Activated T-helper 2 cell treated with anti-CD3 and anti-CD28 coated beads, Interferon-gamma antibody, Interleukin-2, Interleukin-4, amounts not matched to agents 10 μg/mL and 5 μg/mL and 100 μg/mL, durations not matched to agents 14 hours and 24 hours and 36 hours (primary cell): ENCODE results near the gene PLD5. TPM values are rescaled to one million over a fixed set of nuclear protein-coding genes. Genes with fewer than 3 reads are reported as not detected.

ENCODE experiments used
- DNase-seq: peaks from one replicate; pipeline ENCODE4 v3.0.0; 2021; ENCODE audit warnings: low spot score
- H3K27ac Mint-ChIP-seq: one replicate; pipeline ENCODE4 v1.8.0; 2021; ENCODE audit warnings: mixed read lengths
- H3K27me3 Mint-ChIP-seq: one replicate; pipeline ENCODE4 v1.8.0; 2021; ENCODE audit warnings: low read depth, mixed read lengths
- H3K36me3 Mint-ChIP-seq: one replicate; pipeline ENCODE4 v1.8.0; 2021; ENCODE audit warnings: low read depth, mixed read lengths
- H3K4me1 Mint-ChIP-seq: one replicate; pipeline ENCODE4 v1.8.0; 2021; ENCODE audit warnings: low read depth, mixed read lengths
- H3K4me3 Mint-ChIP-seq: one replicate; pipeline ENCODE4 v1.8.0; 2021; ENCODE audit warnings: low read depth, mild to moderate bottlenecking, moderate library complexity, mixed read lengths
- H3K9me3 Mint-ChIP-seq: one replicate; pipeline ENCODE4 v1.8.0; 2021; ENCODE audit warnings: mixed read lengths
- intact Hi-C: fragments of 100-400 bp; cut with micrococcal nuclease; formaldehyde crosslinking; loops from one replicate; pipeline ENCODE4 v1.15.1; 2023
- total RNA-seq: library from RNA; stranded (reverse); gene quantifications from 2 replicates; pipeline ENCODE4 v1.2.3, GENCODE V29; 2022

Gene PLD5
- total RNA-seq, 1 donor from 2014 or later, result not detected

DNA sequence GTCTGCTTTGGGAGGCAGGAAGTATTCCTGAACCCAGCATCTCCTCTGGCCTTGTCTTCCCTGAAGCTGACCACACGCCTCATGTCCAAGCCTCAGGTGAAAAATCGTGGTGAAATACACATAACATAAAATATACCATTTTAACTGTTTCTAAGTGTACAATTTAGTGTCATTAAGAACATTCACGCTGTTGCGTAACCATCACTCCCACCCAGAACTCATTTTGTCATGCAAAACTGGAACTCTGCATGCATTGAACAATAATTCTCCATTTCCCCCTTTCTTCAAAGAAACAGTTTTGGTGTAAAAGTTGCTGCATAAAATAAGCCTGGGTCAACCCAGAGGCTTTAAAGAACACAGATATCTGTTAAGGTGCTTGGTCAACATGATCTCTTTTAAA is 93.5 kb downstream of the PLD5 start:
- no peak for DNase-seq
- intact Hi-C loops, result no loop called here
- Mint-ChIP-seq H3K27me3 (no peaks in the 10 kb centered on the region), H3K27ac (no peak overlapping the region), H3K4me3 (no peak overlapping the region), H3K36me3 (no peaks in the 10 kb centered on the region), H3K4me1 (no peaks in the 10 kb centered on the region), H3K9me3 (no peaks in the 10 kb centered on the region)

DNA sequence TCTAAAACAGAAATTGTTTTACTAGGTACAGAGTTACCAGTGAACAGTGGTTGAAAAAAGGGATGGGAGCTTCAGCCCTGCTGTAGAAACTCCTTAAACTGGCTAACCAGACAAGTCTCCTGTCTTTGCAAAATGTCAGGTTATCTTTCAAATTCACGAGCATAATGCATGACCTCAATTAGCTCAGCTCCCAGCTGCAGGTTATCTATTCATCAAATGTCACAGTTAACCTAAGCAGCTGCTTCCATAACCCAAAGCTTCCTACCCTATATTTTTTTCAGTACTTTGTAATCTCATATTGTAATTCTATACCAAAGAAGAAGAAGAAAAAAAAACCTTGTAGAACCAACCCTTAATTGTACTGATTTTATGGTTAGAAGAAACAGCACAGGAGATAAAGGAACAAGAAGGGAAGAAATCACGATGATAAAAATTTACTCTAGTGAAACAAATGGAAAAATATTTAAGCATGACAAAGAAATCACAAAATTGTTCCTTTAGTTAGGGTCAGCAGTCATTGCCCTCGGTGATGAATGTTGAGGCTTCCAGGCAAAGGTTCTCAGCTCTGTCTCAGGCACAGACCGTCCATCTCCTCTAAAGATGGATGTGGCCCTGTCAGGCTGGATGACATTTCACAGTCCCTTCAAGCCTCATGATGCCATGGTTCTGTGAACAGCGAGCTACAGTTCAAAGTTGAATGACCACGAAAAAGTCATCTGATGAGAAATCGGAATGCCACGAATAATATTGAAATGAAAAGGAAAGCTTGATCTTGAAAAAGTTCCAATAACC is 95.9 kb downstream of the PLD5 start:
- H3K4me3 Mint-ChIP-seq, result no peak overlapping the region
- no peaks in the 10 kb centered on the region for H3K9me3 Mint-ChIP-seq
- no peaks in the 10 kb centered on the region for H3K4me1 Mint-ChIP-seq
- intact Hi-C loops, result no loop called here
- no peaks in the 10 kb centered on the region for H3K36me3 Mint-ChIP-seq
- no peak for DNase-seq
- no peak overlapping the region for H3K27ac Mint-ChIP-seq
- no peaks in the 10 kb centered on the region for H3K27me3 Mint-ChIP-seq

DNA sequence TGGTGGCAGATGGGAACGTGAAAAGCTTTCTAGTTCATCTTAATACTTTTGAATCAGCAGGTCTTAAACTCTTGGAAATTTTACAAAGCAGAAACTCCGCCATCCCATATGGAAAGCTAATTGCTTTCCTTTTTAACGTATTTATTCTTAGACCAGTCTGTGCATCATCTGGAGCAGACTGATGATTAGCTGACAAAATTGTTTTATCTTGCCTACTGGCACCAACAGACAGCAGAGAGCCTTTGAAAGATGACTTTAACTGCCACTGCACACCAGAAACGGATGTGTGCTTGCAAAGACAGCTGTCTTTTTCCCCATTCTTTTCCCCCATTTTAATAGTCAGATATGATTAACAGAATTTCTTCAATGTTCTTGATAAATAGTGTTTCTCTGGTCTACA is 97.0 kb downstream of the PLD5 start:
- Mint-ChIP-seq H3K4me1 (no peaks in the 10 kb centered on the region), H3K27me3 (no peaks in the 10 kb centered on the region), H3K36me3 (no peaks in the 10 kb centered on the region), H3K9me3 (no peaks in the 10 kb centered on the region), H3K4me3 (no peak overlapping the region), H3K27ac (no peak overlapping the region)
- DNase-seq, result no peak
- intact Hi-C loops, result no loop called here

DNA sequence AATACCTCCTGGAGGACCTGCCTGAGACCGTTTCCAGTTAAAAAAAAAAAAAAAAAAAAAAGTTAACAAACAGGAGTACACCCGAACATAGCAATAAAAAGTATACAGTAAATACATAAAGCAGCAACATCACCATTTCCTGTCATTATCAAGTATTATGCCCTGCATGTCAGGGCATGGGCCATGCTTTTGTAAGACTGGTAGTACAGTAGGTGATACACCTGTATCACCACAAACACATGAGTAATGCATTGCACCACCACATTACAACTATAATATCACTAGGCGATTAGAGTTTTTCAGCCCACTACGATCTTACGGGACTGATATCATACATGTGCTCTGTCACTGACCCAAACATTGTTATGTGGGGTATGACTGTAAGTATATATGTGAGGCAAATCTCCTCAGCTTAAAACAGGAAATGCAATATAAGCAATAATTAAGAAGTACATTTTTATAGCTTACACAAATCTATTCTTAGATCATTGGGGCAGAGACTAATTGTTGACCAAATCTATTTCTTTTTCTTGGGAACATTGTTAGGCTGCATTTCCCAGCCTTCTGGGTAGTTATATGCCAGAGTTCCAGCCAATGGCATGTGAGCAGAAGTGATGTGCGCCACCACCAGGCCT is 98.1 kb downstream of the PLD5 start:
- no peaks in the 10 kb centered on the region for H3K27me3 Mint-ChIP-seq
- intact Hi-C loops, result no loop called here
- no peaks in the 10 kb centered on the region for H3K36me3 Mint-ChIP-seq
- no peak for DNase-seq
- H3K4me3 Mint-ChIP-seq, result no peak overlapping the region
- no peak overlapping the region for H3K27ac Mint-ChIP-seq
- H3K4me1 Mint-ChIP-seq, result no peaks in the 10 kb centered on the region
- no peaks in the 10 kb centered on the region for H3K9me3 Mint-ChIP-seq

DNA sequence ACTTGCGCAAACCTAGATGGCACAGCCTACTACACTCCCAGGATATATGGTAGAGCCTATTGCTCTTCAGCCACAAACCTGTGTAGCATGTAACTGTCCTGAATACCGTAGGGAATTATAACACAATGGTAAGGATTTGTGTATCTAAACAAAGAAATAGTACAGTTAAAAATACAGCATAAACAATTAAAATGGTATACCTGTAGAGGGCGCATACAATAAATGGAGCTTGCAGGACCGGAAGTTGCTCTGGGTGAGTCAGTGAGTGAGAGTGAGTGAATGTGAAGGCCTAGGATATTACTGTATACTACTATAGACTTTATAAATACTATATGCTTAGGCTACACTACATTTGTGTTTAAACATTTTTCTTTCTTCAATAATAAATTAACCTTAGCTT is 99.3 kb downstream of the PLD5 start:
- no peaks in the 10 kb centered on the region for H3K36me3 Mint-ChIP-seq
- no peaks in the 10 kb centered on the region for H3K27me3 Mint-ChIP-seq
- H3K4me3 Mint-ChIP-seq, result no peak overlapping the region
- DNase-seq, result no peak
- no peak overlapping the region for H3K27ac Mint-ChIP-seq
- intact Hi-C loops, result no loop called here
- no peaks in the 10 kb centered on the region for H3K9me3 Mint-ChIP-seq
- H3K4me1 Mint-ChIP-seq, result no peaks in the 10 kb centered on the region

DNA sequence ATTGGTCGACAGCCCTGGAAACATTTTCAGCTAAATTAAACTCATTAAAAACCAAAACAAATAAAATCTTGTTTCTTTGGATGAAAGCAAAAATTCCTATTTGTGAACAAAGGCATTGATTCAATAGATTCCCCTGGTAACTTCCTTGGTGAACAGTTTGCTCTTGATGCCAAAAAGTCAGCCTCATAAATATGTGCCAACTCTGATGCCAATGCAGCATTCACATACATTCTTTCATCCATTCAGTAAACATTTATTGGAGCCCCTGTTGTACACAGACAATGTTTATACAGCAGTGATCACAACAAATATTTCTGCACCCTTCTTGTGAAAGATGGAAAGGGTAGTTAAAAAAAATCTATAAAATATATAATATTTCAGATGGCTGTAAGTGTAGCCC is 107.8 kb downstream of the PLD5 start:
- no peaks in the 10 kb centered on the region for H3K27me3 Mint-ChIP-seq
- H3K4me1 Mint-ChIP-seq, result no peaks in the 10 kb centered on the region
- H3K36me3 Mint-ChIP-seq, result no peaks in the 10 kb centered on the region
- DNase-seq, result no peak
- intact Hi-C loops, result no loop called here
- no peaks in the 10 kb centered on the region for H3K9me3 Mint-ChIP-seq
- H3K4me3 Mint-ChIP-seq, result no peak overlapping the region
- no peak overlapping the region for H3K27ac Mint-ChIP-seq

DNA sequence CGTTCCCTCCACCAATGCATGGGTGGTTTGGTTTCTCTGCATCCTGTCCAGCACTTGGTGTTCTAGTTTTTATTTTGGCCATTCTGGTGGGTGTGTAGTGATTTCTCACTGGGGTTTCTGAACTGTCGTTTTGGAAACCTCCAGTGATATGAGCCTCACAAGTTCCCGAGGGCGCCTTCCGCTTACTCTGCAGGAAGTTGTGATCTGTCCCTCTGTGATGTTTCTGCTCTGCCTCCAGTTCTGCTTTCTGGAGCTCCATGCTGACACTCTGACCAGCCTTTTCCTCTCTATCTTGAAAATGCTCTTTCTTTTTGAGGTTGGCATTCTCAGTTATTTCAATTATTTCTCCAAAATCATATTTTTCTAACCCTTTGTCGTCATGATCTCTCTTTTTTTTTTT is 111.6 kb downstream of the PLD5 start:
- no peak for DNase-seq
- Mint-ChIP-seq H3K27ac (no peak overlapping the region), H3K36me3 (no peaks in the 10 kb centered on the region), H3K4me3 (no peak overlapping the region), H3K9me3 (no peaks in the 10 kb centered on the region), H3K27me3 (no peaks in the 10 kb centered on the region), H3K4me1 (no peaks in the 10 kb centered on the region)
- intact Hi-C loops, result no loop called here

DNA sequence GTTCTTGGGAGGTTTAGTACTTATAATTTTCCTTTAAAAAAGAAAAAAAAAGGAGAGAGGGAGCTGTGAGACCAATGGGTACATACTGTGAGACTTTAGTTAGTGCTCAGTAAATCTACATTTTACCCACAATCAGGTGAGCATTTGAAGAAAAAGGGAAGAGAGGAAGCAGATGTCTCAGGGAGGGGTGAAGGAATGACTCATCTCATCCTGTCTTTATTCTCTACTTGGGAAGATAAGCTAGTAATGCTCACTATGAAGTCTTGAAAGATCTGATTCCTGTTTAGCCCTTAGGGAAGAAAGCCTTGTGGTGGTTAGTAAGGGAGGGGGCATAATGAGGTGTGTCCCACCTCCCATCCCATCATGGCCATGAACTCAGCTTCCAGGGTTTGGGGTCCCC is 112.6 kb downstream of the PLD5 start:
- intact Hi-C loops, result no loop called here
- no peak overlapping the region for H3K27ac Mint-ChIP-seq
- no peaks in the 10 kb centered on the region for H3K4me1 Mint-ChIP-seq
- no peak overlapping the region for H3K4me3 Mint-ChIP-seq
- H3K27me3 Mint-ChIP-seq, result no peaks in the 10 kb centered on the region
- DNase-seq, result no peak
- no peaks in the 10 kb centered on the region for H3K36me3 Mint-ChIP-seq
- H3K9me3 Mint-ChIP-seq, result no peaks in the 10 kb centered on the region

DNA sequence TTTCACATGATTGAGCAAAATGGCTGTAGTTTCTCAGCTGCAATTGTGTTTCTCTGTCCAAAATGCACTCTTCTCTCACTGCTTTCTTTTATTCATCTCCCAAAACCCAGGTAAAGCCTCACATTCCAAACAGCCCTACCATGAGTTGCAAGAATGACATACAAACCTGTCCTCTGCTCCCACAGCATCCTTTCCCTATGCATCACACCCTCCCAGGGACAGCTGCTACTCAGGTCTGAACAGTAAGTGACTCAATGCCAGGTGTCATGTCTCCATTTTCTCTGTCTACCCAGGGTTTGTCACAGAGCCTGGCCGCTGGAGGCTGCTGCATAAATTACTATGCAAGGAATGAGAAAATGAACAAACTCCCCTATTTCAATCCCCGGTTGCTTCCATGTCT is 118.5 kb downstream of the PLD5 start:
- Mint-ChIP-seq H3K27ac (no peak overlapping the region), H3K4me3 (no peak overlapping the region), H3K36me3 (no peaks in the 10 kb centered on the region), H3K27me3 (no peaks in the 10 kb centered on the region), H3K4me1 (no peaks in the 10 kb centered on the region), H3K9me3 (no peaks in the 10 kb centered on the region)
- intact Hi-C loops, result no loop called here
- DNase-seq, result no peak

DNA sequence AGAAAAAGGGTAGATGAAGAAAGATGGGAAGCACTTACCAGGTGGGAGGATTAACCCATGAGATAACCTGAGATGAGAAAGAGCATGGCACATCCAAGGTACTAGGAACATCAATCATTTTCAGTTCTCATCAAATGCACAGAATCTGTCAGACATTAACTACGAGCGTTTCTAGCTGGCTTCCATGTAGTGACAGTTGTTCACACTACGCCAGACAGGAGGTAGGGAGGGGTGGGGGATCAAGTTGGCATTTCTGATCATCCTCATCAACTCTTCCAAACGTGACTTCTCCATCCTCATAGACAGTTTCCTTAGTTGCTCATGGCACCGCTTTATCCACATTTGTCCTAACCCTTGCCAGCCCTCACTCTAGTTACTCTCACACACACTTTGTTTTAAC is 120.2 kb downstream of the PLD5 start:
- Mint-ChIP-seq H3K36me3 (no peaks in the 10 kb centered on the region), H3K4me3 (no peak overlapping the region), H3K27ac (no peak overlapping the region), H3K27me3 (no peaks in the 10 kb centered on the region), H3K9me3 (no peaks in the 10 kb centered on the region), H3K4me1 (no peaks in the 10 kb centered on the region)
- intact Hi-C loops, result no loop called here
- no peak for DNase-seq

DNA sequence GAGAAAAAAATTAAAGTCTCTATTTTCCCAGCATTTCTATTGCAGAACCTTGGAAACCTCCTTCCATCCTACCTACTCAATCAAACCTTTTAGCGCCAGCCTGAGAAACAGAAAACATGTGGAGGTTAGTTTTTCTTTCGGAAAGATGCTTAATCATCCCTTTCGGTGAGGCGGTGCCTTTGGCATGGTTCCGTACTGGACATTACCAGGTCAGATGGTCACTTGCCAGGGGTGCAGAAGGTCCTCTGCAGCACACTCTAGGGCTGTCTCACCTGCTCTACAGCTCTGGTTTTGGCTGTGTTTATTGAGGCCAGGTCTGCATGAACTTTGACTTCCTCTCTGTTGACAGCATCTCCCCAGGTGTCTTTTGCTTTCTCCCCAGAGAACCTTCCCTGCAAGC is 121.5 kb downstream of the PLD5 start:
- no peaks in the 10 kb centered on the region for H3K4me1 Mint-ChIP-seq
- no peak for DNase-seq
- intact Hi-C loops, result no loop called here
- H3K4me3 Mint-ChIP-seq, result no peak overlapping the region
- H3K27me3 Mint-ChIP-seq, result no peaks in the 10 kb centered on the region
- H3K9me3 Mint-ChIP-seq, result no peaks in the 10 kb centered on the region
- H3K27ac Mint-ChIP-seq, result no peak overlapping the region
- no peaks in the 10 kb centered on the region for H3K36me3 Mint-ChIP-seq

DNA sequence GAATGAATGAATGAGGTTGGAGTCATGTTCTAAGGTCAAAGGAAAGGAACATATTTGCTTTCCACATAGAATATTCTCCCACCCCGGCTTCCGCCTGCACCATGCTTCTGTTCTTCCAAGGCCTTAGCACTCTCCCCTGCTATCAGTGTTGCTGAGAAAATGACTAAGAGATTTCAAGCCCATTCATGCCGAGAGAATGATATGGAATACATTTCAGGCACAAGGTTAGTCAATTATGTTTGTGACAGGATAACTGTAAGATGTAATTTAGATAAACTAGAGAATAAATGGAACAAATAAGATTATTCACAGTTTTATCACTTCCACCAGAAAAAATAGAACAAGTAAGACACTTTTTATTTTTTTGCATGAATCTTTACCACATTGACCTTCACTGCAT is 122.6 kb downstream of the PLD5 start:
- Mint-ChIP-seq H3K27ac (no peak overlapping the region), H3K9me3 (no peaks in the 10 kb centered on the region), H3K4me3 (no peak overlapping the region), H3K27me3 (no peaks in the 10 kb centered on the region), H3K4me1 (no peaks in the 10 kb centered on the region), H3K36me3 (no peaks in the 10 kb centered on the region)
- DNase-seq, result no peak
- intact Hi-C loops, result no loop called here

DNA sequence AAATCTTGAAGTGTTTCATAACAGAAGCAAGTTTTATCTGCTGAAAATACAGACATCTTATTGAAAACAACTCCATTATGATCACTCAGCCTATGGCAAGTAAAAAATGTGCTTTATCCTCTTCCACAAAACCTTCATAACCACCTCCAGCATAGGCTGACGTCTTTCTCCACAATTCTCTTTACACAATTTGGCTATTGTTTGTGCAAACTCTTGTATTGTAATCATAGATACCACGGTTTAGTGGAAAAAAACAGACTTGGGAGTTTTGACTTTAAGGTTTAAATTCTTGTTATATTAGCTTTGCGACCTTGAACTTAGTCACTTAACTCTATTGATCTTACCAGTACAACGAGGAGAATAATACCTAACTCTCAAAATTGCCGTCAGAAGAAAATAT is 126.1 kb downstream of the PLD5 start:
- H3K9me3 Mint-ChIP-seq, result no peaks in the 10 kb centered on the region
- no peaks in the 10 kb centered on the region for H3K36me3 Mint-ChIP-seq
- no peak for DNase-seq
- no peak overlapping the region for H3K27ac Mint-ChIP-seq
- intact Hi-C loops, result no loop called here
- H3K27me3 Mint-ChIP-seq, result no peaks in the 10 kb centered on the region
- no peaks in the 10 kb centered on the region for H3K4me1 Mint-ChIP-seq
- H3K4me3 Mint-ChIP-seq, result no peak overlapping the region
